VCaP (cell line): Measurements from ENCODE around the gene TBC1D1.

ENCODE experiments used
- H3K27ac ChIP-seq: fragments of 450-650 bp; 2 replicates; pipeline ENCODE4 v1.5.1; 2017
- CTCF ChIP-seq: fragments of 450-650 bp; conservative IDR thresholded peaks from 2 replicates; pipeline ENCODE4 v1.5.1; 2017; ENCODE audit warnings: mild to moderate bottlenecking, moderate library complexity

Gene TBC1D1

DNA sequence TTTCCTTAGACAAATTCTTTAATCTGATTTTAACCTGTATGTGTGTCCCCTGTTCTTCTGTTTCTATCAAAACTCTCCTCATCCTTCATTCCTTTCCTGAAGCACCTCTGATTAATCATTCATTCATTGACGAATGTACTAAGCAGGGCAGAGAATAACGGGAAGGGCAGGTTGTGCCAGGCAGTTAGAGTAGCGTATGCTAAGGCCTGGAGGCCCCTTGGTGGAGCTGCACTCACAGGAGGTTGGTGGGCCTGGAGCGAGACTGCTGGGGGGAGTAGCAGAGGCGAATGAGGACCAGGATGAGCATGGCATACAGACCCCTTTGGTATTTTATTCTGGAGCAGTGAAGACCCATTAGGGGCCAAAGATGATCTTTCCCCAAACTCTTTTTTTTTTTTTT is 91.9 kb downstream of the TBC1D1 start:
- no peak for TF ChIP-seq CTCF
- no peak overlapping the region for H3K27ac ChIP-seq

DNA sequence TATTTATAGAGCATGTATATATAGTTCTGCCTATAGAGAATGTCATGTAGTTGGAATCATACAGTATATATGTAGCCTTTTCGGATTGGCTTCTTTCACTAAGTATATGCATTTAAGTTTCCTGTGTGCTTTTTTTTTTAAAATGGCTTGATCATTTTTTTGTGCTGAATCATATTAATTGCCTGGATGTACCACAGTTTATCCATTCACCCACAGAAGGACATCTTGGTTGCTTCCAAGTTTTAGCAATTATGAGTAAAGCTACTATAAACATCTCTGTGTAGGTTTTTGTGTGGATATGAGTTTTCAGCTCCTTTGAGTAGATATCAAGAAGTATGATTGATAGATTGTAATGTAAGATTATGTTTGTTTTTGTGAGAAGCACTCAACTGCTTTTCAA is 93.1 kb downstream of the TBC1D1 start:
- H3K27ac ChIP-seq, result no peak overlapping the region
- TF ChIP-seq CTCF, result no peak

DNA sequence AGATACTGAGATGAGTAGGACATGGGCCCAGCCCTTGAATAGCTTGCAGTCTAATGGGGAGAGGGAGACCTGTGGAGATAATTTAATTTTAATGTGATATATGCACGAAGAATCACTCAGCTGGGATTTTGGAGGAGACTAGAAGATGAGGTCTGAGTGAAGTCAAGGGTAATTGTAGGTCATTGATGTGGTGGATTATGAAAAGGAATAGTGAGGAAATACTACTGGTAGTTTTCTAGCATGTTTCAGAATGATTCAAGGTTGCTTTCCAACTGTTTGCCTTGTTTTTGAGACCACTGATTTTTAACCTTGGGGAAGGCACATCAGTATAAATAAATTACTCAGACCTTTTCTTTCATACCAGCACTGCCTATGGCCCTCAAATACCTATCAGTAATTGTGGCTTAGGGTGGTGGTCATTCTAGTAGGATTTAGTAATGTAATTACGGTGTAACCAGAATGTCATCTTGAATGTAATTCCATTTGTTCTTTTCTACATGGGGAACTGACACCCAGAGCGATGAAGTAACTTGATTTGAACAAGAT is 94.9 kb downstream of the TBC1D1 start:
- H3K27ac ChIP-seq, result no peak overlapping the region
- TF ChIP-seq CTCF, result no peak

DNA sequence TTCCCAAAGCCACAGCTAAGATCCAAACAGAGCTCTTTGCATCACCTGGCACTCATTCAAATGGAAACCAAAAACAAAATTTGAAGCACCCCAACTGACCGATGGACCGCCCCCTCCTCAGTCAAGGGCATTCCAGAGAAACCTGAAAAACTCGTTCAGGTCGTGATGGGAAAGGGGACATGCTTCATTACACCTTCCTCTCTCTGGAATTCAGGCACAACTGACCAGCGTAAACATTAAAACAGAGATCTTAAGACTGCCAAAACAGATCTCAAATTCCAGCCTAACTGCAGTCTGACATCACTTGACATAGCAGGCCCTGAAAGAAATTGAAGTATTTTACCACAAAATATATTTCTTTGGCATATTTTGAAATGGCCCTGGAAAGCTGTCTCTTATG is 97.8 kb downstream of the TBC1D1 start:
- peak overlapping the region; percentile 58 for H3K27ac ChIP-seq
- no peak for TF ChIP-seq CTCF

- no peak for TF ChIP-seq CTCF
- H3K27ac ChIP-seq, result peak overlapping the region; percentile 58
Measured at GRCh38 chr4:37989398-37990260, 98.7 kb downstream of the TBC1D1 start.

DNA sequence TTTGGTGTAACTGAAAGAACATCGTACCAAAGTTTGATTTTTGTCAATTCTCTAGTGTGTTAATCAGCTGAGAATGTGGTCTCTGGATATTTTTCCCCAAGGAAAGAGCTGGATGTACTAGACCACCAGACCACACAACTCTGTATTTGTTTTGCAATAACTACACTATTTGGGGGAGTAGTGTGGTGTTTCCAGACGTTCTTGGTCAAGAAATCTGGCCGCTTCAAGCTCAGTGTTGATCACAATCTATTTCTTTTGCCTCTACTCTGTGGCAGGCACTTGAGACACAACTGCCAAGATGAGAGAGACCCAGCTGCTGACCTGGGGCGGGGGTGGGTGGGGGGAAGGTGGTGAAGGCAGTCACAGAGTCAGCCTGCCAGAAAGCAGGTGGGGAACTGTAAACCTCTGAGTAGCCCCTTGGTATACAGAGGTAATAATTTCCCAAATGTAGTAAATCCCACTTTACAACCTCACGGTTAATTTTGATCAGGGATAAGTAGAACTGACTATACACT is 99.9 kb downstream of the TBC1D1 start:
- H3K27ac ChIP-seq, result no peak overlapping the region
- no peak for TF ChIP-seq CTCF

- no peak overlapping the region for H3K27ac ChIP-seq
- TF ChIP-seq CTCF, result no peak
Measured at GRCh38 chr4:37991623-37992410, 100.9 kb downstream of the TBC1D1 start.
